ENCODE measurements around the gene TARDBP. TPM values are rescaled to one million over a fixed set of nuclear protein-coding genes. Genes with fewer than 3 reads are reported as not detected.
"Not testable (repeated sequence)": the region's sequence is repeated elsewhere in the genome, so short reads cannot be mapped to it uniquely, and the experiment has no call there.

Gene TARDBP
- total RNA-seq, 1 donor, result 119 TPM

- Histone ChIP-seq H3K4me3 (ENCODE audit: low read length) (peak overlapping the region; percentile 55), H3K4me1 (ENCODE audit: insufficient read depth, low read length) (peaks cover 29% of the 10 kb centered on the region), H3K9me3 (ENCODE audit: low read depth, low read length) (no peaks in the 10 kb centered on the region), H3K27me3 (ENCODE audit: insufficient read depth, low read length) (no peaks in the 10 kb centered on the region)
These were observed 46.2 kb downstream of the TARDBP start for GRCh38 chr1:11058595-11059154.

DNA sequence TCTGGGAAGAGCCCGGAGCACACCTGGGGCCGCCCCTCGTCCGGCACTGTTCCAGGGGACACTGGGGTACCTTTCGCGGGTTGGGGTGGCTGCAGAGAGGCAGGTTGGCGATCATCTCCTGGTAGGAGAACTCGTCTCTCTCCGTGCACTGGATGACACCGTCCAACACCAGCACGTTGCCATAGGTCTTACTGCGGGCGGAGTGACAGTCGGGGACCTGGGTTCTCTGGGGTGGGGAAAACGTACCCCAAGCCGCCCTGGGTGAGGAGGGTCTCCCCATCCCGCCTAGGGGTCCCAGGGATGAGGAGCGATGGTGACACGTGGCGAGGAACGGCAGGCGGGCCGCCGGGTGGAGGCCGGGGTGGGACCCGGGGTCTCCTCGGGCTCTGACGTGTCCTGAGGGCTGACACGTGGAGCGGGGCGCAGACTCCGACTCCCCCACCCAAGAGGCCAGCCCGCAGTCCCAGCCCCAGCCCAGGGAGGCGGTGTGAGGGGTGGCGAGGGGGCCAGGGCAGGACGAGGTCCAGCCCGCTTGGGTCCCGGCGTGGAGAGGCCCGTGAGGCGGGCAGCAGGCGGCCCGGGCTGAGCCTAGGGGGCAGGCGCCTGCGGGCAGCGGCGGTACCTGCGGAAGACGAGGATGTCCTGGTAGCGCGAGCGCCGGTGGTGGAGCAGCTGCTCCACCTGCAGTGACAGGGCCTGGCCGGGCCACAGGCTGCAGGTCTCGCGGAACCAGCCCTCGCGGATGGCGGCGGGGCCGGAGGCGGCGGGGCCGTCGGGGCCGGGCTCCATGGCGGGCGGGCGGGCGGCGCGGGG is 46.9 kb downstream of the TARDBP start:
- H3K4me1 ChIP-seq (ENCODE audit: insufficient read depth, low read length), result peaks cover 29% of the 10 kb centered on the region
- no peaks in the 10 kb centered on the region for H3K9me3 ChIP-seq (ENCODE audit: low read depth, low read length)
- H3K27me3 ChIP-seq (ENCODE audit: insufficient read depth, low read length), result no peaks in the 10 kb centered on the region
- H3K4me3 ChIP-seq (ENCODE audit: low read length), result peak overlapping the region; percentile 55

DNA sequence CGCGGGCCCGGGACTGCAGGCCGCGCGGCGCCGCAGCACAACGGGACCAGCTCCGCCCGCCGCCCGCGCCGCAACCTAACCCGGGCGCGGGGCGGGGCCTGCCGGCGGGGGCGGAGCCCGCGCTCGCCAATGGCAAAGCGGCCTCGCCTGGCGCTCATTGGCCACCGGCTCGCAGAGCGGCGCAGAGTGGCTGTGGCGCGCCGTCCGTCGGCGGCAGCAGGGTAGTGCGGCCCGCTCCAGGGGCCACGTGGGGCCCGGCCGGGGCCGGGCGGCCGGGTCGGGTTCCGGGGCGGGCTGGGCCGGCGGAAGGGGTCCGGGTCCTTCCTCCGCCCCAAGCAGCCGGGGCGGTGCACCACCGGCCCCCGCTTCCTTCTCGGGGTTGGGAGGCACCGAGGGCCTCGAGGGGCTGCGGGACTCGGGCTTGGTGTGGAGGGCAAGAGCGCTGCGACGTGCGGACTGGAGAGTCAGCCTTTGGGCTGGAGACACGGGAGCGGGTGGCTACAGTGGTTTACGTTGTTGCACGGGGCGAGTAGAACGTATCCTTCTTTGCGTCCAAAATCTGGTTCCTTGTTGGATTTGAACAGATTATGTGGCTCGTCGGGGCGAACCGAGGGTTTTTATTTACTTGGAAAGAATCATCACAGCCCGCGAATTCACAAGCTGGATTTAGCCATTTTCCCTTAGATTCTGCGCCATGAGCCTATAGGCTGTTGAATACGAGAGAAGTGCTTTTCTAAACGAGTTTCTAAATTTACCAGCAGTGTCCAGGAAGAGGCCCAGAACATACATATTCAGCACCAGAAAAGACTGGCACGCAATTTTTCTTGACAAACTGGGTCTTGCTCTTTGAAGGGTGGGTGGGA is 47.7 kb downstream of the TARDBP start, which contains the start of gene SRM:
TSS of gene SRM (minus strand) at position 51 of the 863 bp plus-strand sequence. CDS start 75 bp downstream, outside the sequence.
- H3K4me3 ChIP-seq (ENCODE audit: low read length), result peak within 1 kb of the TSS; percentile 73
- H3K9me3 ChIP-seq (ENCODE audit: low read depth, low read length), result no peaks in the 10 kb centered on the region
- no peaks in the 10 kb centered on the region for H3K27me3 ChIP-seq (ENCODE audit: insufficient read depth, low read length)
- peaks cover 29% of the 10 kb centered on the region for H3K4me1 ChIP-seq (ENCODE audit: insufficient read depth, low read length)

GRCh38 chr1:11061652-11062365 is 49.4 kb downstream of the TARDBP start:
- no peak overlapping the region for H3K4me3 ChIP-seq (ENCODE audit: low read length)
- no peaks in the 10 kb centered on the region for H3K27me3 ChIP-seq (ENCODE audit: insufficient read depth, low read length)
- no peaks in the 10 kb centered on the region for H3K9me3 ChIP-seq (ENCODE audit: low read depth, low read length)
- peaks cover 29% of the 10 kb centered on the region for H3K4me1 ChIP-seq (ENCODE audit: insufficient read depth, low read length)

GRCh38 chr1:11062965-11063401 is 50.5 kb downstream of the TARDBP start:
- Histone ChIP-seq H3K4me1 (ENCODE audit: insufficient read depth, low read length) (peaks cover 29% of the 10 kb centered on the region), H3K9me3 (ENCODE audit: low read depth, low read length) (no peaks in the 10 kb centered on the region), H3K27me3 (ENCODE audit: insufficient read depth, low read length) (no peaks in the 10 kb centered on the region), H3K4me3 (ENCODE audit: low read length) (no peak overlapping the region)

DNA sequence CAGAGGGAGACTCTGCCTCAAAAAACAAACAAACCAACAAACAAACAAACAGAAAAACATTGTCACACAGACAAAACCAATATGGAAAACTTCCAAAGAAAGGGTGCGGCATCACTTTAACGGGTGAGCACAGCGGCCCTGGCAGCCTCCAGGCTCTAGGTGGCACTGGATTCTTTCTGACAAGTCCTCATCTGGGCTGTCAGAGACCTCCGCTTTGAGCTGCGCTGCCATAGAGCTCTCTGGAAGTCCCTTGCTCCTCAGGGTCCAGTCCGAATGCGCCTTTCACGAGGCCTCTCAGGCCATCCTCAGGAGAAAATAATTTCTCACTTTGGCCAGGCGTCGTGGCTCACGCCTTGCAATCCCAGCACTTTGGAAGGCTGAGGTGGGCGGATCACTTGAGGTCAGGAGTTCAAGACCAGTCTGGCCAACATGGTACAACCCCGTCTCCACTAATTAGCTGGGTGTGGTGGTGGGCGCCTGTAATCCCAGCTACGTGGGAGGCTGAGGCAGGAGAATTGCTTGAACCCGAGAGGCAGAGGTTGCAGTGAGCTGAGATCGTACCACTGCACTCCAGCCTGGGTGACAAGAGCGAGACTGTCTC is 51.6 kb downstream of the TARDBP start:
- H3K4me1 ChIP-seq (ENCODE audit: insufficient read depth, low read length), result peaks cover 22% of the 10 kb centered on the region
- H3K27me3 ChIP-seq (ENCODE audit: insufficient read depth, low read length); H3K9me3 ChIP-seq (ENCODE audit: low read depth, low read length); H3K4me3 ChIP-seq (ENCODE audit: low read length): not testable (repeated sequence)

DNA sequence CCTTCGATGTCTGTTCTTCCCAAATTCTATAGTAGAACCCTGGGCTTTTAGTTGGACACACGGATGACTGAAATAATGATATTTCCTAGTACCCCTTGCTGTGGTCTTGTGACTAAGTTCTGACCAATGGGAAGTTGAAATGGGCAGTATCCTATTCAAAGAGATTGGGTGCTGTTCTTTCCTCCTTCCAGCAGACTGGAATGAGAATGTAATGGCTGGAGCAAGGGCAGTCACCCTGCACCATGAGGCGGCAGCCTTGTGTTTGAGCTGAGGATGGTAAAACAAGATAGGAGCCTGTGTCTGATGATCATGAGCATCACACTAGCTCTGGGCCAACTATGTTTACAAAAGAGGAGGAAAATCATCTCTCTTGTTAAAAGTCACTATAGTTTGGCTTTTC is 52.5 kb downstream of the TARDBP start:
- H3K27me3 ChIP-seq (ENCODE audit: insufficient read depth, low read length), result no peaks in the 10 kb centered on the region
- no peak overlapping the region for H3K4me3 ChIP-seq (ENCODE audit: low read length)
- peaks cover 18% of the 10 kb centered on the region for H3K4me1 ChIP-seq (ENCODE audit: insufficient read depth, low read length)
- no peaks in the 10 kb centered on the region for H3K9me3 ChIP-seq (ENCODE audit: low read depth, low read length)

- Histone ChIP-seq H3K4me3 (ENCODE audit: low read length) (no peak overlapping the region), H3K9me3 (ENCODE audit: low read depth, low read length) (no peaks in the 10 kb centered on the region), H3K27me3 (ENCODE audit: insufficient read depth, low read length) (no peaks in the 10 kb centered on the region), H3K4me1 (ENCODE audit: insufficient read depth, low read length) (peaks cover 12% of the 10 kb centered on the region)
These were observed 53.3 kb downstream of the TARDBP start for GRCh38 chr1:11065796-11066195.

- H3K4me3 ChIP-seq (ENCODE audit: low read length), result no peak overlapping the region
- no peaks in the 10 kb centered on the region for H3K27me3 ChIP-seq (ENCODE audit: insufficient read depth, low read length)
- H3K4me1 ChIP-seq (ENCODE audit: insufficient read depth, low read length), result no peaks in the 10 kb centered on the region
- no peaks in the 10 kb centered on the region for H3K9me3 ChIP-seq (ENCODE audit: low read depth, low read length)
These were observed 55.5 kb downstream of the TARDBP start for GRCh38 chr1:11067716-11068599.

DNA sequence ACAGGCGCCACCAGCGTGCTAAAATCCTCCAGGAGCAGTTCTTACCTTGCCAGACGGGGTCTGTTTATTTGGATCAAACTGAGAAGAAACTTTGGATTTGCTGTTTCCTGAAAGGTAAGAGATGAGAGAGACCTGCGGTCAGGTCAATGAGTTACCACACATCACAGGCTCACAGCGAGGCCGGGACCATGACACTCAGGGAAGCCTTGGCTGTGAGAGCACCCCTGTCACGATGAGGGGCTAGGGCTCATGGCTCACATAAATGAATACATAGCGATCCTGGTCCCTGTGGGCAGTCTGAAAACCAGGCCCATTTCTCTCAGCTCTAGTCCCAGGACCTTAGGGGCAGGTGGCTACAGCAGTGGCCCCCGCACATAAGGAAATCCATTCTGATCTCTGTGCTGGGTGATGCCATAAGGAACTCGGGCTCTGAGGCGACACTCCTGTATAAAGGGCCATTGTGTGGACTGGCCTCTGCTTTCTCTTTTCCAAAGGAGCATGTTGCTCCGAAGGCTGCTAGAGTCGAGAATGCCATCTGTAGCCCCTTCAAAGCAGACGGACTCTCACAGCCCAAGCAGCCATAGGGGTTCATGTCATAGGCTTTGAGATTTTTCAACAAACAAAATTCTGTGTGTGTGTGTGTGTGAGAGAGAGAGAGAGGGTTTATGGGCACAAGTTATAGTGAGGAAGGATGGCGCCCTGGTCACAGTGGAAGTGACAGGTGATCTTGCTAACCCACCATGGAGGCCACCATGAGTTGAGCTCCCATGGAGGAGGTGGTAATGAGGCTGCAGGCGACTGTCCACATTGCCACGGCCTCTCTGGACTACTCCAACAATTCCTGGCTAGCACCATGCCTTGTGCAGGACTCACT is 56.4 kb downstream of the TARDBP start:
- Histone ChIP-seq H3K9me3 (ENCODE audit: low read depth, low read length) (no peaks in the 10 kb centered on the region), H3K27me3 (ENCODE audit: insufficient read depth, low read length) (no peaks in the 10 kb centered on the region), H3K4me1 (ENCODE audit: insufficient read depth, low read length) (no peaks in the 10 kb centered on the region), H3K4me3 (ENCODE audit: low read length) (no peak overlapping the region)

DNA sequence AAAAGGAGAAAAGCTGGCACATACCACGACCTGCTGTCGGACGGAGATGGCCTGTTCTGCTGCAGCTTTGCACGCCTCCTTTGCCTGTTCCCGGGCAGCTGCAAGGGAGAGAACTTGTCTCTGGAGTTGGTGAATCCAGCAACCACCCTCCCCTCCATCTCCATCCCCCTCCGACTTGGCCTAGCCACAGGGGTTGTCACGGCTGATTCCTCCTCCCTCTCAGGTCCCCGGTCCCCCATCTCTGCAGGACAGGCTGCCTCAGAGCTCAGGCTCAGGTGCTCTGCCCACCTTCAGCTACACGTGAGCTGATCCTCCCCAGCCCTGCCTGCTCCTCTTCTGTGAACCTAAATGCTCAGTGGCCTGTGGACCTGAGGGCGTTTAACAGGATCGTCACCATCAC is 58.4 kb downstream of the TARDBP start:
- H3K4me1 ChIP-seq (ENCODE audit: insufficient read depth, low read length), result no peaks in the 10 kb centered on the region
- H3K4me3 ChIP-seq (ENCODE audit: low read length), result no peak overlapping the region
- no peaks in the 10 kb centered on the region for H3K27me3 ChIP-seq (ENCODE audit: insufficient read depth, low read length)
- H3K9me3 ChIP-seq (ENCODE audit: low read depth, low read length), result no peaks in the 10 kb centered on the region

DNA sequence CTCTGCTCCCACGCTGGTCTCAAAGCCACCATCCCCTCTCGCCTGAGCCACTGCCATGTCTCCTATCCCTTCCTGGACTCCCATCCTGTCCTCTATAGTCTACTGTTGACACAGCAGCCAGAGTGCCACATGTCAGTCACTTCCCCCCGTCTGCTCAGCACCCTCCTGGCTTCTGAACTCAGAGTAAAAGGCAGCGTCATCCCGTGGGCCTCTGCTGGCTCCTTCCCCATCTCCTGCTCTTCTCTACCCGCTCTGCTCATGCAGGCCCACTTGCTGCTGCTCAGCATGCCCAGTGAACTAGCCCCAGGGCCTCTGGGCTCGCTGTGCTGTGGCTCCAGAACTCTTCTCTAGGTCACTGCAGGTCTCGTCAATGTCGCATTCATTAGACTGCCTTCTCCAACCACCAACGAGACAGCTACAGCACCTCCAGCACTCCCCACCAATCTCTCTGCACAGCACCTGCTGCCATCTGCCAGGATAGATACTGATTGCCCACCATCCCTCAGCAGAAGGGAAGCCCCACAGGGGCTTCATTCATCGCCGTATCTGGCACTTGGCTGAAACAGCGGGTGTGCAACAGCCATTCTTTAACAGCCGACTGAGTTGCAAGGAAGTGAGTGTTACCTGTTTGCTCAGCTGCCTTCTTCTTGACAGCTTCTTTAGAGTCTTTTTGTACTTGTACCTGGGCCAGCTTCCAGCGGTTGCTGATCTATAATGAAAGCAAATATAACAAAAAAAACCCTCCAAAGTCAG is 59.2 kb downstream of the TARDBP start:
- Histone ChIP-seq H3K27me3 (ENCODE audit: insufficient read depth, low read length) (no peaks in the 10 kb centered on the region), H3K4me1 (ENCODE audit: insufficient read depth, low read length) (no peaks in the 10 kb centered on the region), H3K9me3 (ENCODE audit: low read depth, low read length) (no peaks in the 10 kb centered on the region), H3K4me3 (ENCODE audit: low read length) (no peak overlapping the region)

Data from mononuclear cell (primary cell).